Right ventricle myocardium inferior (tissue), 1 donor: ENCODE measurements around the gene KRTAP5-10. TPM values are rescaled to one million over a fixed set of nuclear protein-coding genes. Genes with fewer than 3 reads are reported as not detected.
A peak's percentile ranks its signal among the peaks of the same experiment; 100 is the strongest.
"Not testable (repeated sequence)": the region's sequence is repeated elsewhere in the genome, so short reads cannot be mapped to it uniquely, and the experiment has no call there.

ENCODE experiments used
- ATAC-seq: fragments of 200-7000 bp; cut with Tn5 transposase; one replicate; pipeline ENCODE4 v1.9.1; 2020; ENCODE audit warnings: mild to moderate bottlenecking, moderate library complexity
- DNase-seq: peaks from one replicate; pipeline ENCODE4 v3.0.0; 2021; ENCODE audit errors: missing footprints
- intact Hi-C: fragments of 100-400 bp; cut with DNase I; formaldehyde crosslinking; loops from one replicate; pipeline ENCODE4 v1.11.0; 2022
- total RNA-seq: library from RNA; stranded (reverse); fragmentation: NEBNext Ultra II Directional; extraction: Animal tissue kit (Norgen Biotek cat#: 25700); gene quantifications from one replicate; pipeline ENCODE4 v1.2.1, GENCODE V29; 2021
- donor health status: DM: no; HTN: yes; CAD: no; lungs with severe emphysema.

KRTAP5-10 gene
- total RNA-seq, 1 donor from 2014 or later: not detected

DNA sequence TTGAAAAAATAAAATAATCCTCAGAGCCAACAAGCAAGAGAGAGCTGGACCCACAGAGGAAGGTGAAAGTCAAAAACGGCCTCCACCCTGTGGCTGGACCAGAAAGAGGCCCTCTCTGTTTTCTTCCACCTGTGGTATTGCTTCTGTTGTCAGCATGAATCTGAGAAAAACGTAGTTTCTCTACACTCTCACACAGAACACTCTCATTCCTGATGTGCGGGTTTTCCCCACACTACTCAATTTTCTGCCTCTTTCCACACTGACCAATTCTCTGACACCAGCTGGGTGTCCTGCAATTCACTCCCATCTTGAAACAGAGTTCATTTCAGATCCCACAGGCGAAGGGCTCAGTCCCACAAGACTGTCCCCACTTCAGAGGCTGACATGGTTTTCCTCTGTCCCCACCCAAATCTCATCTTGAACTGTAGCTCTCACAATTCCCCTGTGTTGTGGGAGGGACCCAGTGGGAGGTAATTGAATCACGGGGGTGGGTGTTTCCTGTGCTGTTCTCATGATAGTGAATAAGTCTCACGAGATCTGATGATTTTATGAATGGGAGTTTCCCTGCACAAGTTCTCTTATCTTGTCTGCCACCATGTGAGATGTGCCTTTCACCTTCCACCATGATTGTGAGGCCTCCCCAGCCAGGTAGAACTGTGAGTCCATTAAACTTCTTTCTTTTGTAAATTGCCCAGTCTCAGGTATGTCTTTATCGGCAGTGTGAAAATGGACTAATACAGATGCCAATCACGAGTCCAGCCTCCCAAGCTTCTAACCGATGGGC is 24.6 kb upstream of the KRTAP5-10 start:
- ATAC-seq, intact Hi-C loops, DNase-seq: not testable (repeated sequence)

DNA sequence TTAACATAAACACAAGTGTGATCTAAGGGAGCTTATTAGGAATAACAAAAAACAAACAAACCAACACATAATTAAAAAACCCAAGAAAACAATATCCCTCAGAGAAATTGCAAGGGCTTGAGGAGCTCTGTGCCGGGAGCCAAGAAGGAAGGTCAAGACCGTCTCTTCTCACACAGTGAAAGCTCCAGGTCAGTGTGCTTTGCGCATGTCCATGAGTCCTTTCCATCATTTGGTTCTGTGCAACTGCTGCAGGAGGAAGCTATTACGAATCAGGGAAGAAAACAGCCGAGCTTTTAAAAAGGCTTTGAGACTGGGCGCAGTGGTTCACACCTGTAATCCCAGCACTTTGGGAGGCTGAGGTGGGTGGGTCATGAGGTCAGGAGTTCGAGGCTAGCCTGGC is 23.0 kb upstream of the KRTAP5-10 start:
- intact Hi-C loops: no loop called here
- ATAC-seq (no peak), DNase-seq (no peak)

DNA sequence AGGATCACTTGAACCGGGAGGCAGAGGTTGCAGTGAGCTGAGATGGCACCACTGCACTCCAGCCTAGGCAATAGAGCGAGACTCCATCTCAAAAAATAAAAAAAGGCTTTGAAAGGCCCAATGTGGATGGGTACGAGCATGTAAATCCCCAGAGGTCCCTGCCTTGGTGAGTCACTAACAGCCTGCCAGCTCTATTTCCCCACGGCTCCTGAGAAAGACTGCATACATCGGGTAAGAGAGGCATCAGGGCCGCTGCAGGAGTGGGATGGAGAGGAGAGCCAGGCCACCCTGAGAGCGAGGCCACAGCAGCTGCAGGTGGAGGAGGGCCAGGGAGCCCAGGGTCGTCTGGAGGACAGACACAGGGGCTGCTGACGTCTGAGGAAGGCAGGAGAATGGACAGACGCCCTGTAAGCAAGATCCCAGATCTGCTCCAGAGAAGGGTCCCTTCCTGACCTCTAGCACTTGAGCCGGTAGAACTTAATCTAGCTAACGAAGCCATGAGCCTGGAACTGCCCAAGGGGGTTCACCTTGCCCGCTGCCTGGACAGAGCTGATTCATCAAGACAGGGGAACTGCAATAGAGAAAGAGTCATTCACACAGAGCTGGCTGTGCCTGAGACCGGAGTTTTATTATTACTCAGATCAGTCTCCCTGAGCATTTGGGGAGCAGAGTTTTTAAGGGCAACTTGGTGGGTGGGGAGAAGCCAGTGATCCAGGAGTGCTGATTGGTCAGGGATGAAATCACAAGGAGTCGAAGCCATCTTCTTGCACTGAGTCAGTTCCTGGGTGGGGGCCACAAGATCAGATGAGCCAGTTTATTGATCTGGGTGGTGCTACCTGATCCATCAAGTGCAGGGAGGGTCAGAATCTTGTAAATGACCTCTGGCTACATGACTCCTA is 22.2 kb upstream of the KRTAP5-10 start:
- DNase-seq (no peak), ATAC-seq (no peak)
- intact Hi-C loops: no loop called here

DNA sequence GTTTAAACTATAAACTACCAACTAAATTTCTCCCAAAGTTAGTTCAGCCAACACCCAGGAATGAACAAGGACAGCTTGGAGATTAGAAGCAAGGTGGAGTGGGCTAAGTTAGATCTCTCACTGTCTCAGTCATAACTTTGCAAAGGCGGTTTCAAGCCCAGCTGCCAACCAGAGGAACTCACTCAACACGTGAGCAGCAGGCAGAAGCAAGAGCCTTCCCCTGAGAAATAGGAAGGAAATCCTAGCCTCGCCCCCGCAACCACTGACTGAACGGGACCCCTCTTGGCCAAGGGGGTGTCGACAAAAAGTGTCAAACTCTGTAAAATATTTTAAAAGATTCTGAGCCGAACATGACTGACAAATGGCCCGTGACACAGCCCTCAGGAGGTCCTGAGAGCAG is 21.5 kb upstream of the KRTAP5-10 start:
- ATAC-seq (no peak), DNase-seq (no peak)
- intact Hi-C loops: no loop called here

DNA sequence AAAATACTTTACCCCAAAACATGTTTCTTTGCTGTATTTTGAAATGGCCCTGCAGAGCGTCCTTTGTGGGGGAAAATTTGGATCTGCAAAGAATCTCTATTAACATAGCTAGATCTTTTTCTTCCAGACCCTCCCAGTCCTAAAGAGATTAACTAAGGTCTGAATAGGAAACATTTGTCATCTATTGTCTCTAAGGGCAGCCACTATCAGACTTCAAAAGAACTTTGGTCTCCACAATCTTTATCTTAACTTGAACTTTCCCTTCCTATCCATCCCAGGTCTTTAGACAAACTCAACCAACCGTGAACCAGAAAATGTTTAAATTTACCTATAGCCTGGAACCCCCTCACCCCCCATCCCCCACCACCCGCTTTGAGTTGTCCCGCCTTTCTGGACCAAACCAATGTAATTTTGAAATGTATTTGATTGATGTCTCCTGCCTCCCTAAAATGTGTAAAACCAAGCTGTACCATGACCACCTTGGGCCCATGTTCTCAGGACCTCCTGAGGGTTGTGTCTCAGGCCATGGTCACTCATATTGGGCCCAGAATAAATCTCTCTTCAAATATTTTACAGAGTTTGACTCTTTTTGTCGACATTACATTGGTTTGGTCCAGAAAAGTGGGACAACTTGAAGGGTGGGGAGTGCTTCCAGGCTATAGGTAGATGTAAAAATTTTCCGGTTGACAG is 20.7 kb upstream of the KRTAP5-10 start:
- intact Hi-C loops: no loop called here

DNA sequence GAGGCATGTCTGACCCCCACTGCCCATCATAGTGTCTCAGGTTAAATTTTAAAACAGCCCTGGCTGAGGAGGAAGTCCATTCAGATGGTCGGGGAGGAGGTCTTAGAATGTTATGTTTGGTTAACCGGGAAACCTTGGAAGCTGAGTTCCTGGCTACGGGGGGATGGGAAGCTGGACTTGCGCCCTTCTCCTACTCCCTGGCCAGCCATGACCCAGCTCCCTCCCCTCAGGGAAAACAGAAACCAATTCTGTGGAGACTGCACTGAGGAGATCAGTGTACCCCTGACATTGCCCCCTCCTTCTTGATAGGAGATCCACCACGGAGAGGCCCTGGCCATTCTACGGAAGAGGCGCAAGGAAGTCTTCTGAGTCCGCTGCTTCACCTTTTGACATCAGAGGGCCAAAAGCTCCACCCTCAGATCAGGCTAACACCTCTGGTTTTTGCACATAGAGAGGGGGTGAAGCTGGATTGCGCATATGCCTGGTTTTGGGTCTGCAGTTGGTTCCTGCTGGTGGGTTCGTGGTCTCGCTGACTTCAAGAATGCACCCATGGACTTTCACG is 19.9 kb upstream of the KRTAP5-10 start:
- DNase-seq: no peak
- no peak for ATAC-seq
- intact Hi-C loops: no loop called here

More for the DNA sequence above, 20.7 kb upstream of the KRTAP5-10 start:
- no peak for DNase-seq
- no peak for ATAC-seq

DNA sequence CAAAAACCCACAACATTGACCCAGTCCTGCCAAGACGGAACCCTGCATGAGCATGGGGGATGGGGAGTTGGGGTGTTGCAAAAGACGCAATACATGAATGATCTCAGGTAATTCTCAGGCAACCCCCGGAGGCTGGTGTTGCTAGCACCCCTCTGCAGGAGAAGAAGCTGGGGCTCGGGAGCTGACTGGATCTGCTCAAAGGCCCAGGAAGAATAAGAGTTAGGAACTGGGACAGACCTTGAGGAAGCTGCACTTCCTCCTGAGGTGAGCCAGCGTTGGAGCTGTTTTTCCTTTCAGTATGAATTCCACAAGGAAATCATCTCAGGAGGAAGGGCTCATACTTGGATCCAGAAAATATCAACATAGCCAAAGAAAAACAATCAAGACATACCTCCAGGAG is 17.2 kb upstream of the KRTAP5-10 start, which contains the start of gene KRTAP5-9:
Gene KRTAP5-9 (plus strand): TSS at position 301 of the 400 bp plus-strand sequence. CDS start 238 bp downstream, outside the sequence.
- intact Hi-C loops: no loop called here
- ATAC-seq (no peak), DNase-seq (no peak)

DNA sequence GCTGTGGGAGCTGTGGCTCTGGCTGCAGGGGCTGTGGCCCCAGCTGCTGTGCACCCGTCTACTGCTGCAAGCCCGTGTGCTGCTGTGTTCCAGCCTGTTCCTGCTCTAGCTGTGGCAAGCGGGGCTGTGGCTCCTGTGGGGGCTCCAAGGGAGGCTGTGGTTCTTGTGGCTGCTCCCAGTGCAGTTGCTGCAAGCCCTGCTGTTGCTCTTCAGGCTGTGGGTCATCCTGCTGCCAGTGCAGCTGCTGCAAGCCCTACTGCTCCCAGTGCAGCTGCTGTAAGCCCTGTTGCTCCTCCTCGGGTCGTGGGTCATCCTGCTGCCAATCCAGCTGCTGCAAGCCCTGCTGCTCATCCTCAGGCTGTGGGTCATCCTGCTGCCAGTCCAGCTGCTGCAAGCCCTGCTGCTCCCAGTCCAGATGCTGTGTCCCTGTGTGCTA is 16.6 kb upstream of the KRTAP5-10 start:
- intact Hi-C loops: no loop called here
- ATAC-seq: no peak
- no peak for DNase-seq

DNA sequence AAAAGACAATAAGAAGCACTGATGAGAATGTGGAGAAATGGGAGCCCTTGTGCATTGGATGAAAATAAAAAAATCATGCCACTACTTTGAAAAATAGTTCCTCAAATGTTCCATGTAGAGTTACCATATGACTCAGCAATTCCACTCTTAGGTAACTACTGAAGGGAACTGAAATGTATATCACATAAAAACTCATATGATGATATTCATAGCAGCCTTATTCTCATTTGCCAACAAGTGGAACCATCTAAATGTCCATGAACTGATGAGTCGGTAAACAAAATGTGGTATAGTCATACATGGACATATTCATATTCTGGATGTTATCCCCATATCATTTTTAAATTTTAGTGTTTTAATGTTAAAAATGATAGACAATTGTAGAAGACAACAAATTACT is 13.7 kb upstream of the KRTAP5-10 start:
- ATAC-seq (no peak), DNase-seq (no peak)
- intact Hi-C loops: no loop called here

DNA sequence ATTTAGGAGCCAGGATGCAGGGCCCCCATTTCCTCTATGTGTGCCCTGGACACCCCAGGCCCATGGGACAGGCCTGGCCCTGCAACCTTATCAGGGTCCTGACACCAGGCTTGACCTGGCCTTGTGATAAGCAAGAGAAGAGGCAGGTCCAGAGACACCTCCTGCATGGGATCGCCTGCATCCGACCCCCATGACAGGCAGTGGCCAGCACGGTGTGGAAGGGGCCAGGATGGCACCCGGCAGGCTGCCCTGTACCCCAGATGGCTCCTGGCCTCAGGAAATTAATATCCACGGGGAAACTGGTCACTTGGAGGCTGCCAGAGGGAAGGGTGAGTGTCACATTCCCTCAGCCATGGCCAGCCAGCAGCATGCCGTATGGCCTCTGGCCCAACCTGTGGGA is 10.4 kb upstream of the KRTAP5-10 start:
- intact Hi-C loops: no loop called here
- no peak for DNase-seq
- no peak for ATAC-seq

DNA sequence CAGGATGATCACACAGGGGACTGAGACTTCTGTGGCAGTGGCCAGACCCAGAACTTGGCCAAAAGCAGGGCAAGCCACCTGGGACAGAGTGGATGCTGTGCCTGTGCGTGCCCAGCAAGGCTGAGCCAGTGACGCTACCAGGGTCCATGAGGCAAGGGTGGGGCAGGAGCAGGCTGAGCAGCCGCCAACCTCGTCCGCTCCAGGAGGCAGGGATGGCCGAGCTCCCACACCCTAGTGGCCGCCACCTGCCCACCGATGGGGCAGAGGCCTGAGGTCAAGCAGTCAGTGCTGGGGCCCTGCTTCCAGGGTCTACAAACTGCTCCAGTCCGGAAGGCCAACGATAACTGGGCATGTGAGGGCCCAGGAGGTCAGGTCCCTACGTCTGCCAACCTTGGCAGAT is 9.9 kb upstream of the KRTAP5-10 start:
- no peak for ATAC-seq
- intact Hi-C loops: no loop called here

DNA sequence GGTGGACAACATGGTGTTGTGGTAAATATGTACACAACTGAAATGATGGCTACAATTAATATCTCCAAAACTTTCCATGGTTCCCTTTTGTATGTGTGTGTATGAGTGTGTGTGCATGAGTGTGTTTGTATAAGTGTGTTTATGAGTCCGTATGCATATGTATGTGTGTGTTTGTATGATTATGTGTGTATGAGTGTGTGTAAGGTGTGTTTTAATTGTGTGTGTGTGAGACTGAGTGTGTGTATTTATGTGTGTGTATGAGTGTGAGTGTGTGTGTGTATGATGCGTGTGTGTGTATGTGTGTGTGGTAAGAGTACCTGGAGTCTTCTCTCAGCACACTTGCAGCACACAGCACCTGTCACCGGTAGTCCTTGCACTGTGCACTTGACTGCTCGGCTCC is 9.3 kb upstream of the KRTAP5-10 start:
- ATAC-seq: no peak
- no peak for DNase-seq
- intact Hi-C loops: no loop called here

More for the DNA sequence above, 9.9 kb upstream of the KRTAP5-10 start:
- DNase-seq: no peak

DNA sequence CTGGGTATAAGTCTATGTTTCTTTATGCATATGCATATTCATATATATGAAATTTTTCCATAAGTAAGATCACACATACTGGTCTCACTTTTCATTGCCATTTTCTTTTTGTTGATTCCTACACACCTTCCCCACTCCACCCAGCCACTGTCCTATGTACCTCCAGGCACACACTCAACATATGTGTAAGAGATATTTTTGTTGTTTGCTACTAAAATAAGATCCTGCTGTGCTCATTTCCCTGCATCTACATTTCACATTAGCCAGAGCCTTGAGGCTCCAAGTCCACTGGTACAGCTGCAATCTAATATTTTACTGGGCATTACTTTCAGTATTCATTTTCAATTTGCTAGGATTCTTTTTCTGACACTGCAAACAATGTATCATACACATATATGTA is 8.1 kb upstream of the KRTAP5-10 start:
- DNase-seq (no peak), ATAC-seq (no peak)
- intact Hi-C loops: no loop called here

DNA sequence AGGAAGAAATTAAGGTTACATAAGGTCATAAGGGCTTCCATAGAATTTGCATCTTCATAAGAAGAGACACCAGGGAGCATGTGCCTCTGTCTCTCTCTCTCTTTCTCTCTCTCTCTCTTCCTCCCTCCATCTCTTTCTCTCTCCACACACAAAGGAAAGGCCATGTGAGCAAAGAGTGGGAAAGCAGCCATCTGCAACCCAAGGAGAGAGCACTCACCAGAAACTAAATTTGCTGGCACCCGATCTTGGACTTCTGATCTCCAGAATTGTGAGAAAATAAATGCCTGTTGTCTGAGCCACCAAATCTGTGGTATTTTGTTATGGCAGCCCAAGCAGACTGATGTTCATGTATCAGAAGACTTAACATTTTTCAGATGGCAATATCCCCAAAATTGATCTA is 6.4 kb upstream of the KRTAP5-10 start:
- intact Hi-C loops: no loop called here
- ATAC-seq (no peak), DNase-seq (no peak)

DNA sequence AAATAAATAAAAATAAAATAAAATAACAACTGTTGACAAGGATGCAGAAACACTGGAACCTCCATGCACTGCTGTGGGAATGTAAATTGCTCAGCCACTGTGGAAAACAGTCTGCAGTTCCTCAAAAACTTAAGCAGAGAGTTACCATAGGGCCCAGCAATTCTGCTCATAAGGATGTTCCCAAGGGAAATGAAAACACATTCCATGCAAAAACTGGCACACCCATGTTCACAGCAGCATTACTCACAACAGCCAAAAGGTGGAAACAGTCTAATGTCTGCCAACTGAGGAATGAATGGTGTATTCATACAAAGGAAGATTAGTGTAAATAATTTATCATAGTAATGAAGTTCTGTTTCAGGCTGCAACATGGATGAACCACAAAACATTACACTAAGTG is 3.2 kb upstream of the KRTAP5-10 start:
- intact Hi-C loops: no loop called here
- no peak for ATAC-seq
- DNase-seq: no peak

DNA sequence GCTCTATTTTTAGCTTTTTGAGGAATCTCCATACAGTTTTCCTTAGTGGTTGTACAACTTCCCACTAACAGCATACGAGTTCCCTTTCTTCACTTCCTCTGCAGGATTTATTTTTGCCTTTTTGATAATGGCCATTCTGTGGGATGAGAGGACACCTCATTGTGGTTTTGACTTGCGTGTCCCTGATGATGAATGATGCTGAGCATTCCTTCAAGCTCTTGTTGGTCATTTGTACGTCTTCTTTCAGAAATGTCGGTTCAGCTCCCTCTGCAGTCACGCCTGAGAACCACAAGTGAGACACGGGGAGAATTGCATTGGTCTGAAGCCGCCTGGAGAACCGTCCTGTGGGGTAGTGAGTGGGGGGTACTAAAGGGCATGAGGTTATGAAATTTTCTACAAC is 2.0 kb upstream of the KRTAP5-10 start:
- no peak for ATAC-seq
- intact Hi-C loops: no loop called here

DNA sequence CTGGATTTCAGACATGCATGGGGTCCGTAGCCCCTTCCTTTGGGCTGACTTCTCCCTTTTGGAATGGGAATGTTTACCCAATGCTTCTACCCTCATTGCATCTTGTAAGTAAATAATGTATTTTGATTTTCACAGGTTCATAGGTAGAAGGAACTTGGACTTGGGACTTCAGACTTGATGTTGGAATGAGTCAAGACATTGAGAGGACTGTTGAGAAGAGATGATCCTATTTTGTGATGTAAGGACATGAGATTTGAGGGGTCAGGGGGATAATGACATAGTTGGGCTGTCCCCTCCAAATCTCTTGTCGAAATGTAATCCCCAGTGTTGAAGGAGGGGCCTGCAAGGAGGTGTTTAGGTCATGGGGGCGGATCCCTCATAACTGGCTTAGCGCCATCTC is 933 bp upstream of the KRTAP5-10 start:
- ATAC-seq: no peak
- no peak for DNase-seq
- intact Hi-C loops: no loop called here

More for the DNA sequence above, 2.0 kb upstream of the KRTAP5-10 start:
- DNase-seq: no peak

DNA sequence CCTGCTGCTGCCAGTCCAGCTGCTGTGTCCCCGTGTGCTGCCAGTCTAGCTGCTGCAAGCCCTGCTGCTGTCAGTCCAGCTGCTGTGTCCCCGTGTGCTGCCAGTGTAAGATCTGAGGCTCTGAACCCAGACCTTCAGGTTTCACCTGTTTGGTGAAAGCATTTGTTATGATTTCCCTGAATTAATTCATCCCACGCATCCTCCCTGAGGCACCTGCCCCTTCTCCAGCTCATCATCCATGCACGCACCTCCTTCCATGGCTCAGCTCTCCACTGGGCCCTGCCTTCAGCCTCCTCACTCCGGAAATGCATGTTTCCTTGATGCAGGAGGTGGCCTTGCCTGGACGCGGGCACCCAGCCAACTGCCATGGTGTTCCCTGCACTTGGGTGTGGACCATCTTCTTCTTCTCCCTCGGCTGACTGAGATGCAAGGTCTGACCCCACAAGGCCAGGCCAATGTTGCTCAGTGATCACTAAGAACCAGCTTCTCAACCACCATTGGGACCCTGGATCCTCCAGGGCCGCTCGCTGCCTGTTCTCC is 788 bp downstream of the KRTAP5-10 start:
- peak; percentile 59 for DNase-seq
- intact Hi-C loops: no loop called here
- no peak for ATAC-seq
